Measurements from ENCODE around the gene TFF2. TPM values are rescaled to one million over a fixed set of nuclear protein-coding genes. Genes with fewer than 3 reads are reported as not detected.

Gene TFF2
- polyA plus RNA-seq, 3 donors = 0.13 TPM; not detected in 2

- no peak for DNase-seq
These were observed 34.2 kb upstream of the TFF2 start for GRCh38 chr21:42384989-42385388.

GRCh38 chr21:42384156-42384945 is 33.6 kb upstream of the TFF2 start:
- no peak for DNase-seq

- no peak for DNase-seq
These were observed 32.5 kb upstream of the TFF2 start for GRCh38 chr21:42383331-42383730.

DNA sequence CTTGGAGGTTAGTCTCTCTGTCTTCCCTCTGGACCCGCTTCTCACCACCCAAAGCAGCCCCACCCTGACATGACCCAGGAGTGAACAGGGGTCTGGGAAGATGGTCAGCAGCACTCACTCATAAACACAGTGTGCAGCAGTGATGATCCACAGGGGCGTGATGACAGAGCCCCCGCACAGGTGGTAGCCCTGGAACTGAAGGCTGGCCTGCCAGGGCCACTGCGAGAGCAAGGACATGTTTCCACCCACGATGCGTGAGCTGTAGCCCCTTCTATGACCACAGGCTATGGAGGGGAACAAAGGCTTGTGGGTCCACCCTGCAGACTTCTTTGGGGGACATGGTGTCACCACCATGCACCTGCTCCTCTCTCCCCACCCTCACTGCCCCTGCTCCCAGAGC is 32.1 kb upstream of the TFF2 start:
- no peak for DNase-seq

GRCh38 chr21:42381347-42381984 is 30.7 kb upstream of the TFF2 start:
- no peak for DNase-seq

DNA sequence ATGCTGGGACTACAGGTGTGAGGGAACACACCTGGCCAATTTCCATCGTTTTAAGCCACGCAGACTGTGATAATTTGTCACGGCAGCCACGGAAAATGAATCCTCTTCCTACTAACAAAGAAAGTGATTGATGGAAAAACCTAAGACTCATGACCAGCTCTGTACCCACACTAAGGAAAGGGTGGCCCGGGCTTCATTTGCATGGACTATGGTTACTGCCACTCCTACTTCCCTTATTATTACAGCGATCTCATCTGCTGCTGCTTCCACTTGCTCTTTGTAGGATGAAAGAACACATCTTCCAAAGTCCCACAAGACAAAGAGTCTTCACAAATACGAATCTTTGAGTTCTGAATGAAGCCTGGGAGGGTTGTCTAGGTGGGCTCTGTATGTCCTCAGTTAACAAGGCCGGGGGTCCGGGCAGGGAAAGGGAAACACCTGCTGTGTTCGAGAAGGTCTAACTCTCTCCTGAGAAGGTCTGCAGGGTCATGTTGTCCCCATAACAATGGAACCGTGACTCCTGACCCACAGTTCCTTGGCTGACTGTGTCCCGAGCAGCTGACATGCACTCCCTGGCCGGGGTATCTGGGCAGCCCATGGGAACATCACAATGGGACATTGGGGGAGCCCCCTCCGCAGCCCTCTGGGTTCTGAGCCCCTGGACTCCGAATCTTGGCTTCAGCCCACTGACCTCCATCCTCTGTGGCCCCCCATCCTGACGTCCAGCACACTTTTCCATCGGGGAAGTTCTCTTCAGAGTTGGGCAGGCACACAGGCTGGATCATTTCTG is 28.8 kb upstream of the TFF2 start:
- no peak for DNase-seq

DNA sequence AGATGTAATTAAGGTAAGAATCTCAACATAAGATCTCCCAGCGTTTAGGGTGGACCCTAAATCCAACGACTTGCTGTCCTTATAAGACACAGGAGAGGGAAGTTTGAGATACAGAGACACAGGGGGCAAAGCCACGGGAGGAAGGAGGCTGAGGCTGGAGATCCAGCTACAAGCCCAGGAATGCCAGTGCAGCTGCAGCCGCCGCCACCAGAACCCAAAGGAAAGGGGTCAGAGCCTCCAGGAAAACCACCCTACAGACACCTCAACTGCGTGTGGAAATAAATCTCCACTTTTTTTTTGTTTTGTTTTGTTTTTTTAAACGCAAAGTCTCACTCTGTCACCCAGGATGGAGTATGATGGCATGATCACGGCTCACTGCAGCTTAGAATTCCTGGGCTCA is 27.6 kb upstream of the TFF2 start:
- DNase-seq = no peak

DNA sequence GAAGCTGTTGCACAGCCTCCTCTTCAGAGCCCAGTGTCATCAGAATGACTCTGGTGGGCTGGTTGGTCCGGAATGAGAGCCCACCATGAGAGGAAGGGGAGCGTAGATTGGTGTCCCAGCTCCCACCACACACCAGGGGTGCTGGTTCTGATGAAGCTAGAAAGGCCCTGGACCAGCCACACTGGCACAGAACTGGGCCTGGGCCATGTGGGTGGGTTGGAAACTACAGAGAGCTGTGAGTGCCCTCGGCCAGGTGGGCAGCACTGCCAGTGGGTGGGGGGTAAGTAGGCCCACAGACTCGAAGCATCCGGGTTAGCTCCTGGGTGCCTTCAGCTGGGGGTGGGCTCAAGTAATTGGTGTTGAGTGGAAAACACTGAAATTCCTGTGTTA is 27.2 kb upstream of the TFF2 start:
- DNase-seq = no peak

DNA sequence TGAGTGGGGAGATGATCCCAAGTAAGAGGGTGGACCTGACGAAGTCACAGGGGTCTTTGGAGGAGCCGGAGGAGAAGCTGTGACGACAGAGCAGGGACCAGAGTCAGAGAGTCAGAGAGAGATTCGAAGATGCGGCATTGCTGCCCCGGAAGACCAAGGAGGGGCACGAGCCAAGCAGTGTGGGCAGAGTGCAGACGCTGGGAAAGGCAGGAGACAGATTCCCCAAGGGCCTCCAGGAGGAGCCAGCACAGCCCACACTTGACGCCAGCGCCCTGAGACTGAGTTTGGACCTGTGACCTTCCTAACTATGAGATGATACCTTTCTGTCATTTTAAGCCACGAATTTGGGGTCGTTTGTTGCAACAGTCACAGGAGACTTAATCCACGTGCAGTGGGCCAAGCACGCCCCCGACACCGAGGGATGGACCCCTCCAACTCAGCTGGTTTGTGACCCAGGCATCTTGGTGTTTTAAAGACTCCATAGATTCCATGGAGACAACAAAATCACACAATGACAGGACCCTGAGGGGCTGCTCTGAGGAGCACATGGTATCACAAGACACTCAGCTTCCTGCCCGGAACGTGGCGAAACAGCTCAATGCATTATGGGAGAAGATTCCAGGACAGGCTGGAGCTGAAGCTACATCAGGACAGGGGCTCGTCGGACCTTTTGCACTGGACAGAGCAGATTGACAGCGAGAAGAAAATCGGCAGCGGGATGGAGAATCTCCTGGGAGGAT is 26.6 kb upstream of the TFF2 start:
- DNase-seq = no peak

DNA sequence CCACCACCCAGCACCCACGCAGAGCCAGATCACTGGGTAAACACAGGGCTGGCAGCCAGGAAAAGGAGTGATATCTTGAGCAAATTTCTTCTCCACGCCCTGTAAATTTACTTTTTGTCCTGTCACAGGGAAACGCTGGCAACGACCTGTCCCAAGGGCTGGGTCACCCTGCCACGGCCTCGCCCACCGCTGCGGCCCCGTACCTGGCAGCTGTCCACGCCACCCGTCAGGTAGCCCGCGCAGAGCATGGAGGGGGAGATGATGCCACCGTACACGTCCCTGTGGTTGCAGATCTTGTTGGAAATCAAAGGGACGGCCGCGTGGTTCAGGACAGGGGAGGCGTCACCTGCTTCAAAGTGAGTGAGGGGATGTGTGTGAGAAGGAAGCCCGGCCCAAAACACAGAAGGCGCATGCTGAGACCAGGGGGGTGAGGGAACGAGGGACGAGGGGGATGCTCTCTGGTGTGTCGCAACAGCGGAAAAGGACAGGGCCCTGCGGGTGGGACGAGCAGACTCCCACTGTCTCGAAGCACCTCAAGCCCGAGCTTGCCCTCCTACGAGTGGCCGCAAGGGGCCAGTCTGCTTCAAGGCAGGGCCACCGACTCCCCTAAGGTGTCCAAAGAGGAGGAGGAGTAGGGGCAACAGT is 25.7 kb upstream of the TFF2 start:
- no peak for DNase-seq

- no peak for DNase-seq
These were observed 25.2 kb upstream of the TFF2 start for GRCh38 chr21:42375966-42376337.

DNA sequence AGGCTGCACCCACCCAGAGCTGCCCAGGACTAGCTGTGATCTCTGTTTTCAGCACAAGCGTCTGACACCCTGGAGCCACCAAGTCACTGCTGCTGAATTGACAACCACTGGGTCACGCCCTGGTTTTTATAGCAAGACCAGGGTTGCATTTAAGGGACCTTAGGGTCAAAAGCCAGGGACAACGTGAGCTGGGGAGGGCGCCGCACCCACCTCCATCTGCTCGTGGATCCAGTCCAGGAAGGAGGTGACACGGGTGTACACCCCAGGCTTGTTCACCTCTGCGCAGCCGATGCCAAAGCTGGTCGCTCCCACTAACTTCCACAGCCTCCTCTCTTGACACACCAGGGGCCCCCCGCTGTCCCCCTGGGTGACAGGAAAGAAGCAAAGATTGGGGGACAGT is 24.7 kb upstream of the TFF2 start:
- DNase-seq = no peak

DNA sequence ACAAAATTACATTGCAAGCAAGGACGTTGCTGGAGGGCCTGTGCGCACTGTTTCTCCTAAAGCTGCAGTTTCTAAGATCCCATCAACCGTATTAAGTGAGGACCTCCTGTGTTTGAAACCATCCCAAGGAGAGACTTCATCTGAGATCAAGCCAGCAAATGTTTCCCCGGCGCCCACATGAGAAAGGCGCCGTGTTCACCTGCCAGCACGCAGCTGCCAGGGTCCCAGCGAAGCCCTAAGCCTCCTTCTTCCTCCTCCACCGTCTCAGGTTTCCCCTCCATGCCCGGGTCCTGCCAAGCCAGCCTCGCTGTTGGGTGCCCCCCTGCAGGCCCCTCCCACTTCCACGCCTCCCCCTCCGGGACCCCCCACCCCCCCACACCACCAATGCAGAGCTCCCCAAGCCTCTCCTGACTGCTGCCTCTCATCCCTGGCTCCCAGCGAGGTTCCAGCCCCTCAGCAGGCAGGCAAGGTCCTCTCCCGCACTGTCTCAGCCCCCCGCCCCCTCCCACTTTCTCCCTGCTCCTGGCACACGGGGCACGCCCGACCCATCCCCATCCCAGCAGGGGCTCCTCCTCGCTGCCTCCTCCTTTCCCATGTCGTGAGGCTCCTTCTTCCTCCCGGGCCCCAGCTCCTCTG is 24.2 kb upstream of the TFF2 start:
- no peak for DNase-seq

DNA sequence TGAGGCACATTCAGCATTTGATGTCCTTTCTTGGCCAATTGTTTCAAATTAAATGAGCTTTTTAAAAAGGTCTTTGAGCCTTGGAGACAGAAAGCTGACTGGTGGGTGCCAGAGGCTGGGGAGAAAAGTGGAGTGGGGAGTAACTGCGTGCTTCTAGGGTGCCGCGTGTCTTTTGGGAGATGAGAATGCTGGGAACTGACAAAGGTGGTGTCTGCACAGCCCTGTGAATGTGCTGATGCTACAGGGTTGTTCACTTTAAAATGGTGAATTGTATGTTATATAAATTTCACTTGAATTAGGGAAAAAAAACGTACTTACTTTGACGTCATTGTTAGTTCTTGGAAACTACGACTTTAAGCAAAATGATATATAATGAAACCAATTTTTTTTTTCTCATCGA is 23.7 kb upstream of the TFF2 start:
- DNase-seq = no peak

DNA sequence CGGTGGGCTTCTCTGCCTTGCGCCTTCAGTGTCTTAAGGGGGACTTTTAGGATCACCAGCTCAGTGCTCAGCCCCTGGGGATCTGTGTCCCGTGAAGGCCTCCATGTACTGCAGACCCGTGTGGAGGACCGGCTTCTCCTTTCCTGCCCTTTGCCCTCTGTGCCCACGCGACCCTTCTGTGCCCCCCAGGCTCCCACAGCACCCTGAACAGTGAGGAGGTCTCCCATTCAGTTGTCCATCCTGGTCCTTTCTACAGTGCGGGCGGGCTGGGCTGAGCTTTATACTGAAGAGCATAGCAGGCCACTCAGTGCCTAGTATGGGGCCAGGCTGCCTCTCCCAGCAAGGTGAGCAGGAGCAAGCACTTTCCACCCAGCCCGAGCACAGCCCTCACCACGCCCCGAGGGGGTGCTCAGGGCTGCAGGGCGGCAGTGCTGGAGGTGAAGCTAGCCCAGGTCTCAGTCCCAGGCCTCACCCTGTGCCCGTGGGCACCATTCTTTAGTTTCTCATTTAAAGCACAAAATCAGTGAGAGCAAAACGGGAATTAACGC is 23.2 kb upstream of the TFF2 start:
- DNase-seq = no peak

GRCh38 chr21:42373196-42373907 is 22.6 kb upstream of the TFF2 start:
- no peak for DNase-seq

DNA sequence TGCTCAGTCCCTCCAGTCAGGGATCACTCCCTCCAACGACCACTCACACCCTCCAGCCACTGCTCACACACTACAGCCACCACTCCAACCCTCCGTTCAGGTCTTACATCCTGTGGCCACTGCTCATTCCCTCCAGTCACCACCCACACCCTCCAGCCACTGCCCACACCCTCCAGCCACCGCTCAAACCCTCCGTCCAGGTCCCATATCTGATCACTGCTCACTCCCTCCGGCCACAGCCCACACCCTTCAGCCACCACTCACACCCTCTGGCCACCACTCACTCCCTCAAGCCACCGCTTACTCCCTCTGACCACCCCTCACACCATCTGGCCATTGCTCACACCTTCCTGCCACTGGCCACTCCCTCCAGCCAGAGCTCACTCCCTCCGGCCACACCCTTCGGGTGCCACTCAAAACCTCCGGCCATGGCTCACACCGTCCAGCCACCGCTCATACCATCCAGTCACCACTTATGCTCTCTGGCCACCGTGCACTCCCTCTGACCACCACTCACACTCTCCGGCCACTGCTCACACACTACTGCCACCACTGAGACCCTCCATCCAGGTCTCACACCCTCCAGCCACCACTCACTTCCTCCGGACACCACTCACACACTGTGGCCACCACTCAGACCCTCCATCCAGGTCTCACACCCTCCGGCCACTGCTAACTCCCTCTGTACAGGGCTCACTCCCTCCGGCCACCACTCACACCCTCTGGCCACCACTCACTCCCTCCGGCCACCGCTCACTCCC is 20.3 kb upstream of the TFF2 start:
- DNase-seq = no peak

GRCh38 chr21:42369821-42370220 is 19.0 kb upstream of the TFF2 start:
- no peak for DNase-seq

GRCh38 chr21:42367367-42368165 is 16.8 kb upstream of the TFF2 start:
- no peak for DNase-seq

Measured in renal pelvis (tissue), 4 donors.